G401.6 (cell line): ENCODE data around the gene CD207.

Experiments
- FAIRE-seq: peaks from 2 replicates; lab custom pipeline; 2012; peaks lifted over from hg19 to GRCh38; lab: Jason Lieb, UNC

The CD207 gene

GRCh38 chr2:70793450-70793849 lies 42.2 kb downstream of the CD207 start:
- no peak for FAIRE-seq

GRCh38 chr2:70790136-70790828 lies 45.3 kb downstream of the CD207 start, which contains the start of gene FIGLA:
Gene FIGLA (minus strand): TSS chr2:70790643. CDS start chr2:70790638, 5 bp downstream.
- no peak for FAIRE-seq

- no peak for FAIRE-seq
Measured at GRCh38 chr2:70789304-70790135, 46.1 kb downstream of the CD207 start.

GRCh38 chr2:70785137-70785911 lies 50.3 kb downstream of the CD207 start:
- FAIRE-seq = no peak

- FAIRE-seq = no peak
Measured at GRCh38 chr2:70784320-70784719, 51.3 kb downstream of the CD207 start.
